Upper lobe of left lung (tissue), 4 donors: Measurements from ENCODE around the gene ALG1L2.
A peak's percentile ranks its signal among the peaks of the same experiment; 100 is the strongest.
"Not testable (repeated sequence)": the region's sequence is repeated elsewhere in the genome, so short reads cannot be mapped to it uniquely, and the experiment has no call there.

Source experiments
- POLR2A ChIP-seq, 4 donors: fragments of 450-650 bp; IDR thresholded peaks; one replicate each; pipeline ENCODE4 v1.5.1; 2016 to 2017; ENCODE audit warnings: antibody characterized with exemption in 4 of 4, mild to moderate bottlenecking in 2 of 4
- TF ChIP-seq, protein P1 (sequence below), 6 experiments: fragments of 450-650 bp in 4 of 6; fragments of 200-600 bp in 2 of 6; sonication (generic) in 2 of 6; IDR thresholded peaks; one replicate each; pipeline ENCODE4 v1.5.1; 2016 to 2019; ENCODE audit warnings: antibody characterized with exemption in 6 of 6

DNA sequence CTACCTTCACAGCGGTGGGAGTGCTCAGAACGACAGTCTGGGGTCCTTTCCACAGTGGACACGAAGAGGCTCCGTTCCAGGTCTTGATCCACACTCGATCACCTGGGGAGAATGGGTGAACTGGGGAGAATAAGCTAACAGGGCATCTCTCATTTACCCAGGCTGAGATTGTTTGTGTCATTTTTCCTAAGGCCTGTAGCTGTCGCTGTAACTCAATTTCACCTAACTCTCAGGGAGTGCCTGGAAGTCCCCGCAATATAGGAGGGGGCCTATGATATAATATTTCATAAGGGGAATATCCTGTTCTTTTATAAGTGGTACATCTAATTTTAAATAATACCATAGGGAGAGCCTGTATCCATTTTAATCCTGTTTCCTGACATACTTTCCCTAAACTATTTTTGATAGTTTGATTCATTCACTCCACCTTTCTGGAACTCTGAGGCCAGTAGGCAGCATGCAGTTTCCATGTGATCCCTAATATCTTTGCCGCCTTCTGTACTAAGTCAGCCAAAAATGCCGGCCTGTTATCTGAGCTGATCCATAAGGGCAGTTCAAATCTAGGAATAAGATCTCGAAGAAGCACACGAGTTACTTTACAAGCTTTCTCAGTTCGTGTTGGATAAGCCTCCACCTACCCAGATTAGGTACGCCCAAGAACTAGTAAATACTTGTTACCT lies 62.2 kb downstream of the ALG1L2 start:
- not testable (repeated sequence) for TF ChIP-seq POLR2A (IDR thresholded peaks at IDR 0.05)
- TF ChIP-seq, protein P1, sequence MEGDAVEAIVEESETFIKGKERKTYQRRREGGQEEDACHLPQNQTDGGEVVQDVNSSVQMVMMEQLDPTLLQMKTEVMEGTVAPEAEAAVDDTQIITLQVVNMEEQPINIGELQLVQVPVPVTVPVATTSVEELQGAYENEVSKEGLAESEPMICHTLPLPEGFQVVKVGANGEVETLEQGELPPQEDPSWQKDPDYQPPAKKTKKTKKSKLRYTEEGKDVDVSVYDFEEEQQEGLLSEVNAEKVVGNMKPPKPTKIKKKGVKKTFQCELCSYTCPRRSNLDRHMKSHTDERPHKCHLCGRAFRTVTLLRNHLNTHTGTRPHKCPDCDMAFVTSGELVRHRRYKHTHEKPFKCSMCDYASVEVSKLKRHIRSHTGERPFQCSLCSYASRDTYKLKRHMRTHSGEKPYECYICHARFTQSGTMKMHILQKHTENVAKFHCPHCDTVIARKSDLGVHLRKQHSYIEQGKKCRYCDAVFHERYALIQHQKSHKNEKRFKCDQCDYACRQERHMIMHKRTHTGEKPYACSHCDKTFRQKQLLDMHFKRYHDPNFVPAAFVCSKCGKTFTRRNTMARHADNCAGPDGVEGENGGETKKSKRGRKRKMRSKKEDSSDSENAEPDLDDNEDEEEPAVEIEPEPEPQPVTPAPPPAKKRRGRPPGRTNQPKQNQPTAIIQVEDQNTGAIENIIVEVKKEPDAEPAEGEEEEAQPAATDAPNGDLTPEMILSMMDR (IDR thresholded peaks at IDR 0.05) = peak in 4 of 6 experiments; percentile 14 to 35 (median 22)
